Liver (tissue), 9 donors: ENCODE data around the gene ZSCAN5A. TPM values are rescaled to one million over a fixed set of nuclear protein-coding genes. Genes with fewer than 3 reads are reported as not detected.

Experiments used
- DNase-seq: peaks from one replicate; pipeline ENCODE4 v3.0.0-alpha.2; 2017; ENCODE audit warnings: low spot score
- H3K27ac ChIP-seq, 2 donors: one replicate each; pipeline ENCODE4 v1.7.0; 2013; ENCODE audit warnings: inconsistent platforms in 2 of 2, low read length in 2 of 2, control low read depth in 1 of 2, low read depth in 1 of 2, mild to moderate bottlenecking in 1 of 2
- H3K27me3 ChIP-seq, 4 donors: one replicate each; pipeline versions ENCODE4 v1.6.1 to v1.7.0; 2013; ENCODE audit warnings: low read length in 3 of 4, inconsistent platforms in 1 of 4, mild to moderate bottlenecking in 1 of 4, moderate library complexity in 1 of 4; ENCODE audit not compliant: control insufficient read depth in 4 of 4, insufficient read depth in 4 of 4
- H3K36me3 ChIP-seq, 4 donors: one replicate each; pipeline versions ENCODE4 v1.6.1 to v1.7.0; 2013; ENCODE audit warnings: low read length in 3 of 4, mild to moderate bottlenecking in 3 of 4, low read depth in 1 of 4, moderate library complexity in 1 of 4; ENCODE audit not compliant: control insufficient read depth in 4 of 4, insufficient read depth in 3 of 4
- H3K4me1 ChIP-seq, 4 donors: one replicate each; pipeline versions ENCODE4 v1.6.1 to v1.7.0; 2013; ENCODE audit warnings: low read length in 3 of 4, mild to moderate bottlenecking in 3 of 4, moderate library complexity in 1 of 4; ENCODE audit not compliant: control insufficient read depth in 4 of 4, insufficient read depth in 4 of 4
- H3K4me3 ChIP-seq, 3 donors: one replicate each; pipeline versions ENCODE4 v1.6.1 to v1.7.0; 2013; ENCODE audit warnings: low read length in 3 of 3, control low read depth in 1 of 3, low read depth in 1 of 3, mild to moderate bottlenecking in 1 of 3
- H3K9ac ChIP-seq, 2 donors: one replicate each; pipeline ENCODE4 v1.7.0; 2013; ENCODE audit warnings: low read length in 2 of 2, mild to moderate bottlenecking in 2 of 2, moderate library complexity in 2 of 2, control low read depth in 1 of 2, low read depth in 1 of 2
- H3K9me3 ChIP-seq, 4 donors: one replicate each; pipeline versions ENCODE4 v1.6.1 to v1.7.0; 2013; ENCODE audit warnings: low read length in 3 of 4; ENCODE audit not compliant: control insufficient read depth in 4 of 4
- EGR1 ChIP-seq, 2 donors: IDR thresholded peaks; 2 replicates each; pipeline ENCODE4 v1.6.1; 2016 to 2018; ENCODE audit warnings: antibody characterized with exemption in 2 of 2, low read depth in 2 of 2
- FOXA1 ChIP-seq: IDR thresholded peaks from 2 replicates; pipeline ENCODE4 v1.6.1; 2016; ENCODE audit warnings: antibody characterized with exemption
- FOXA2 ChIP-seq: IDR thresholded peaks from 2 replicates; pipeline ENCODE4 v1.6.1; 2016; ENCODE audit warnings: antibody characterized with exemption
- GABPA ChIP-seq, 2 donors: IDR thresholded peaks in 1 of 2; conservative IDR thresholded peaks in 1 of 2; 2 replicates each; pipeline ENCODE4 v1.6.1; 2016; ENCODE audit warnings: antibody characterized with exemption in 2 of 2, mild to moderate bottlenecking in 1 of 2, moderate library complexity in 1 of 2
- HNF4A ChIP-seq, 2 donors: conservative IDR thresholded peaks; 2 replicates each; pipeline ENCODE4 v1.6.1; 2016; ENCODE audit warnings: antibody characterized with exemption in 2 of 2, mild to moderate bottlenecking in 2 of 2
- HNF4G ChIP-seq: IDR thresholded peaks from 2 replicates; pipeline ENCODE4 v1.6.1; 2016; ENCODE audit warnings: antibody characterized with exemption
- JUND ChIP-seq, 2 donors: IDR thresholded peaks; 2 replicates each; pipeline ENCODE4 v1.6.1; 2016; ENCODE audit warnings: antibody characterized with exemption in 2 of 2
- NR2F2 ChIP-seq: IDR thresholded peaks from 2 replicates; pipeline ENCODE4 v1.6.1; 2016; ENCODE audit warnings: antibody characterized with exemption
- RAD21 ChIP-seq, 2 donors: IDR thresholded peaks; 2 replicates each; pipeline ENCODE4 v1.6.1; 2016; ENCODE audit warnings: antibody characterized with exemption in 2 of 2, mild to moderate bottlenecking in 2 of 2
- RXRA ChIP-seq, 2 donors: IDR thresholded peaks; 2 replicates each; pipeline ENCODE4 v1.6.1; 2017 to 2018; ENCODE audit warnings: antibody characterized with exemption in 2 of 2, mild to moderate bottlenecking in 1 of 2
- SP1 ChIP-seq: IDR thresholded peaks from 2 replicates; pipeline ENCODE4 v1.6.1; 2018; ENCODE audit warnings: antibody characterized with exemption, mild to moderate bottlenecking
- TAF1 ChIP-seq: conservative IDR thresholded peaks from 2 replicates; pipeline ENCODE4 v1.6.1; 2016; ENCODE audit warnings: antibody characterized with exemption, mild to moderate bottlenecking
- YY1 ChIP-seq: IDR thresholded peaks from 2 replicates; pipeline ENCODE4 v1.6.1; 2016; ENCODE audit warnings: antibody characterized with exemption, mild to moderate bottlenecking
- WGBS: extraction: QIAGEN DNeasy Blood & Tissue Kit; methylation state at CpG from one replicate; pipeline ENCODE4 v1.1.7; 2013; 5-methylcytosine and 5-hydroxymethylcytosine counted together
- polyA plus RNA-seq, 2 donors: library from polyadenylated mRNA; stranded (reverse) in 1 of 2; unstranded in 1 of 2; fragments of 200-250 nt in 1 of 2; fragments of >200 nt in 1 of 2; fragmentation: Nextera tagmentation in 1 of 2; extraction: Ambion mirVana in 1 of 2; gene quantifications; one replicate each; pipeline versions ENCODE4 v1.2.1 to v1.2.3, GENCODE V29; 2013 to 2015
- total RNA-seq, 2 donors: library from RNA; depleted of rRNA; stranded (reverse); fragments of >200 nt; gene quantifications; one replicate each; pipeline ENCODE4 v1.2.3, GENCODE V29; 2014
- TF ChIP-seq, protein P1 (sequence below): IDR thresholded peaks from 2 replicates; pipeline ENCODE4 v1.6.1; 2016; ENCODE audit warnings: antibody characterized with exemption
- TF ChIP-seq, protein P2 (sequence below): IDR thresholded peaks from 2 replicates; pipeline ENCODE4 v1.6.1; 2016; ENCODE audit warnings: antibody characterized with exemption
- TF ChIP-seq, protein P3 (sequence below): IDR thresholded peaks from 2 replicates; pipeline ENCODE4 v1.6.1; 2016; ENCODE audit warnings: antibody characterized with exemption
- TF ChIP-seq, protein P4 (sequence below): IDR thresholded peaks from 2 replicates; pipeline ENCODE4 v1.6.1; 2016; ENCODE audit warnings: antibody characterized with exemption, mild to moderate bottlenecking
- TF ChIP-seq, protein P5 (sequence below): fragments of 150-350 bp; IDR thresholded peaks from 2 replicates; pipeline ENCODE4 v1.5.1; 2017; ENCODE audit warnings: improper control_type of control experiment, low read depth, low read length; ENCODE audit not compliant: missing input control
- donor health status: healthy.
- donor health status: healthy.
- donor health status: healthy.
- donor health status: healthy.
- donor health status: healthy.

Gene ZSCAN5A
- total and polyA plus RNA-seq, 4 donors = 2.2 to 9.6 (median 5.0) TPM

DNA sequence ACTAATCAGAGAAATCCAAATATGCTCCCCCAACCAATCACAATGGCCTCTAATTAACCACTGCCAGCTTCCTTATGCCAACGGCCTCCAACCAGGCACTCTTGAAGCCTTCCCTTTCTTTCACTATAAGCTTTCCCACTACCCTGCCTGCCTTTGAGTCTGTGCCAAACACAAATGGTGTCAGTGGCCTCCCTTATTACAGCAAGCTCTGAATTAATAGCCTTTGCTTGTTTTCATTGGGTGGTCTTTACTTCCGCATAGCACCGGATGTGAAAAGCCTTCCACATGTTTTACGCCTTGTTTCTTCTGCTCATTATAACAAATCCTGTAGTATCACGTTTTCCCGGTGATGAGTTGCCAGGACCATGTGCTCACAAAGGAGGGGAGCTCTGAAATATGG, 43.5 kb downstream of the ZSCAN5A start:
- Histone ChIP-seq H3K4me1 (no peaks in the 10 kb centered on the region), H3K9me3 (no peaks in the 10 kb centered on the region), H3K4me3 (no peak overlapping the region), H3K9ac (no peak overlapping the region), H3K36me3 (no peaks in the 10 kb centered on the region), H3K27me3 (no peaks in the 10 kb centered on the region), H3K27ac (no peak overlapping the region)
- 87% methylated on average over 6 of the region's 6 CpGs for WGBS
- DNase-seq = no peak
- TF ChIP-seq FOXA2 (no peak), EGR1 (IDR thresholded peaks at IDR 0.05; ENCODE audit: low read depth in 2 of 2) (no peak), GABPA (IDR thresholded peaks at IDR 0.05 in 1 of 2, conservative IDR thresholded peaks at IDR 0.05 in 1 of 2) (no peak)

DNA sequence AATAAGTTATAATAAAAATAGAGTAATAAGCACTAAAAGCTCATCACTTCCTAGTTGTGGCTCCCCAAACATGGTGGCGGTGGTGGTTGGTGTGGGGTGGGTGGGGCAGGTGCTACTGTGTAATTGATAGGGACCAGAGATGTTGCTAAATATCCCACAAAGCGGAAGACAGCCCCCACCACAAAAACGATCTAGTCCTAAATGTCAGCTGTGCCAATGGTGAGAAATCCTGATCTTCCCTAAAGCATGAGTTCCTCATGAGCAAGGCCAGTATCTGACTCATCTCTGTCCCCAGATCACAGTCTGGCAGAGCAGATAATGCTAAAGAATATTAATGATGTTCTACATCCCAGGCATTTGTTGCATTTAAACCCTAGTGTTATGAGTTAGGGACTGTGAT, 44.0 kb downstream of the ZSCAN5A start:
- no peak overlapping the region for H3K9ac ChIP-seq
- no peaks in the 10 kb centered on the region for H3K36me3 ChIP-seq
- no peak overlapping the region for H3K4me3 ChIP-seq
- H3K27ac ChIP-seq = no peak overlapping the region
- TF ChIP-seq HNF4A (conservative IDR thresholded peaks at IDR 0.05) (no peak), FOXA1 (no peak), RAD21 (IDR thresholded peaks at IDR 0.05) (no peak), YY1 (no peak), SP1 (no peak), NR2F2 (no peak), RXRA (IDR thresholded peaks at IDR 0.05) (no peak), EGR1 (IDR thresholded peaks at IDR 0.05; ENCODE audit: low read depth in 2 of 2) (no peak), HNF4G (no peak), TAF1 (no peak), FOXA2 (no peak), JUND (IDR thresholded peaks at IDR 0.05) (no peak), GABPA (IDR thresholded peaks at IDR 0.05 in 1 of 2, conservative IDR thresholded peaks at IDR 0.05 in 1 of 2) (no peak)
- TF ChIP-seq, protein P1, sequence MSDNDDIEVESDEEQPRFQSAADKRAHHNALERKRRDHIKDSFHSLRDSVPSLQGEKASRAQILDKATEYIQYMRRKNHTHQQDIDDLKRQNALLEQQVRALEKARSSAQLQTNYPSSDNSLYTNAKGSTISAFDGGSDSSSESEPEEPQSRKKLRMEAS = no peak
- TF ChIP-seq, protein P2, sequence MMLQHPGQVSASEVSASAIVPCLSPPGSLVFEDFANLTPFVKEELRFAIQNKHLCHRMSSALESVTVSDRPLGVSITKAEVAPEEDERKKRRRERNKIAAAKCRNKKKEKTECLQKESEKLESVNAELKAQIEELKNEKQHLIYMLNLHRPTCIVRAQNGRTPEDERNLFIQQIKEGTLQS = no peak
- TF ChIP-seq, protein P3, sequence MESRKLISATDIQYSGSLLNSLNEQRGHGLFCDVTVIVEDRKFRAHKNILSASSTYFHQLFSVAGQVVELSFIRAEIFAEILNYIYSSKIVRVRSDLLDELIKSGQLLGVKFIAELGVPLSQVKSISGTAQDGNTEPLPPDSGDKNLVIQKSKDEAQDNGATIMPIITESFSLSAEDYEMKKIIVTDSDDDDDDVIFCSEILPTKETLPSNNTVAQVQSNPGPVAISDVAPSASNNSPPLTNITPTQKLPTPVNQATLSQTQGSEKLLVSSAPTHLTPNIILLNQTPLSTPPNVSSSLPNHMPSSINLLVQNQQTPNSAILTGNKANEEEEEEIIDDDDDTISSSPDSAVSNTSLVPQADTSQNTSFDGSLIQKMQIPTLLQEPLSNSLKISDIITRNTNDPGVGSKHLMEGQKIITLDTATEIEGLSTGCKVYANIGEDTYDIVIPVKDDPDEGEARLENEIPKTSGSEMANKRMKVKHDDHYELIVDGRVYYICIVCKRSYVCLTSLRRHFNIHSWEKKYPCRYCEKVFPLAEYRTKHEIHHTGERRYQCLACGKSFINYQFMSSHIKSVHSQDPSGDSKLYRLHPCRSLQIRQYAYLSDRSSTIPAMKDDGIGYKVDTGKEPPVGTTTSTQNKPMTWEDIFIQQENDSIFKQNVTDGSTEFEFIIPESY = no peak
- TF ChIP-seq, protein P4, sequence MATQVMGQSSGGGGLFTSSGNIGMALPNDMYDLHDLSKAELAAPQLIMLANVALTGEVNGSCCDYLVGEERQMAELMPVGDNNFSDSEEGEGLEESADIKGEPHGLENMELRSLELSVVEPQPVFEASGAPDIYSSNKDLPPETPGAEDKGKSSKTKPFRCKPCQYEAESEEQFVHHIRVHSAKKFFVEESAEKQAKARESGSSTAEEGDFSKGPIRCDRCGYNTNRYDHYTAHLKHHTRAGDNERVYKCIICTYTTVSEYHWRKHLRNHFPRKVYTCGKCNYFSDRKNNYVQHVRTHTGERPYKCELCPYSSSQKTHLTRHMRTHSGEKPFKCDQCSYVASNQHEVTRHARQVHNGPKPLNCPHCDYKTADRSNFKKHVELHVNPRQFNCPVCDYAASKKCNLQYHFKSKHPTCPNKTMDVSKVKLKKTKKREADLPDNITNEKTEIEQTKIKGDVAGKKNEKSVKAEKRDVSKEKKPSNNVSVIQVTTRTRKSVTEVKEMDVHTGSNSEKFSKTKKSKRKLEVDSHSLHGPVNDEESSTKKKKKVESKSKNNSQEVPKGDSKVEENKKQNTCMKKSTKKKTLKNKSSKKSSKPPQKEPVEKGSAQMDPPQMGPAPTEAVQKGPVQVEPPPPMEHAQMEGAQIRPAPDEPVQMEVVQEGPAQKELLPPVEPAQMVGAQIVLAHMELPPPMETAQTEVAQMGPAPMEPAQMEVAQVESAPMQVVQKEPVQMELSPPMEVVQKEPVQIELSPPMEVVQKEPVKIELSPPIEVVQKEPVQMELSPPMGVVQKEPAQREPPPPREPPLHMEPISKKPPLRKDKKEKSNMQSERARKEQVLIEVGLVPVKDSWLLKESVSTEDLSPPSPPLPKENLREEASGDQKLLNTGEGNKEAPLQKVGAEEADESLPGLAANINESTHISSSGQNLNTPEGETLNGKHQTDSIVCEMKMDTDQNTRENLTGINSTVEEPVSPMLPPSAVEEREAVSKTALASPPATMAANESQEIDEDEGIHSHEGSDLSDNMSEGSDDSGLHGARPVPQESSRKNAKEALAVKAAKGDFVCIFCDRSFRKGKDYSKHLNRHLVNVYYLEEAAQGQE = no peak
- TF ChIP-seq, protein P5, sequence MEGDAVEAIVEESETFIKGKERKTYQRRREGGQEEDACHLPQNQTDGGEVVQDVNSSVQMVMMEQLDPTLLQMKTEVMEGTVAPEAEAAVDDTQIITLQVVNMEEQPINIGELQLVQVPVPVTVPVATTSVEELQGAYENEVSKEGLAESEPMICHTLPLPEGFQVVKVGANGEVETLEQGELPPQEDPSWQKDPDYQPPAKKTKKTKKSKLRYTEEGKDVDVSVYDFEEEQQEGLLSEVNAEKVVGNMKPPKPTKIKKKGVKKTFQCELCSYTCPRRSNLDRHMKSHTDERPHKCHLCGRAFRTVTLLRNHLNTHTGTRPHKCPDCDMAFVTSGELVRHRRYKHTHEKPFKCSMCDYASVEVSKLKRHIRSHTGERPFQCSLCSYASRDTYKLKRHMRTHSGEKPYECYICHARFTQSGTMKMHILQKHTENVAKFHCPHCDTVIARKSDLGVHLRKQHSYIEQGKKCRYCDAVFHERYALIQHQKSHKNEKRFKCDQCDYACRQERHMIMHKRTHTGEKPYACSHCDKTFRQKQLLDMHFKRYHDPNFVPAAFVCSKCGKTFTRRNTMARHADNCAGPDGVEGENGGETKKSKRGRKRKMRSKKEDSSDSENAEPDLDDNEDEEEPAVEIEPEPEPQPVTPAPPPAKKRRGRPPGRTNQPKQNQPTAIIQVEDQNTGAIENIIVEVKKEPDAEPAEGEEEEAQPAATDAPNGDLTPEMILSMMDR = no peak
- no peaks in the 10 kb centered on the region for H3K27me3 ChIP-seq
- no peaks in the 10 kb centered on the region for H3K4me1 ChIP-seq
- DNase-seq = no peak
- no peaks in the 10 kb centered on the region for H3K9me3 ChIP-seq
- 83% methylated on average over 3 of the region's 3 CpGs for WGBS
